HUDEP-2 (cell line): ENCODE results near the gene IL25.
"Not testable (repeated sequence)": the region's sequence is repeated elsewhere in the genome, so short reads cannot be mapped to it uniquely, and the experiment has no call there.

Experiments used
- DNase-seq, 76 experiments: peaks; one replicate each; lab custom pipeline; 2025; ENCODE audit not compliant: unreplicated experiment in 76 of 76; lab: John Stamatoyannopoulos, UW

IL25 gene

GRCh38 chr14:23406725-23407355, 34.2 kb downstream of the IL25 start:
- no peak for DNase-seq

GRCh38 chr14:23407516-23408306, 35.1 kb downstream of the IL25 start, which contains the start of gene MYH6:
Gene MYH6 (minus strand): TSS chr14:23408273. CDS start chr14:23407223, 1,050 bp downstream.
- no peak for DNase-seq

- DNase-seq: no peak
These were observed 35.7 kb downstream of the IL25 start for GRCh38 chr14:23408307-23408630.

GRCh38 chr14:23409475-23409874, 36.9 kb downstream of the IL25 start:
- DNase-seq: no peak

- DNase-seq: no peak
These were observed 37.5 kb downstream of the IL25 start for GRCh38 chr14:23409966-23410635.

GRCh38 chr14:23411563-23412525, 39.2 kb downstream of the IL25 start:
- no peak for DNase-seq

GRCh38 chr14:23413681-23414080, 41.1 kb downstream of the IL25 start:
- DNase-seq: no peak

- DNase-seq: no peak
These were observed 41.6 kb downstream of the IL25 start for GRCh38 chr14:23414254-23414653.

- DNase-seq: no peak
These were observed 42.6 kb downstream of the IL25 start for GRCh38 chr14:23414906-23415820.

GRCh38 chr14:23415821-23416778, 43.5 kb downstream of the IL25 start:
- DNase-seq: no peak

GRCh38 chr14:23416801-23417200, 44.2 kb downstream of the IL25 start:
- DNase-seq: no peak

GRCh38 chr14:23417269-23417668, 44.7 kb downstream of the IL25 start:
- not testable (repeated sequence) for DNase-seq

GRCh38 chr14:23418021-23418420, 45.4 kb downstream of the IL25 start:
- DNase-seq: no peak

GRCh38 chr14:23419646-23420045, 47.0 kb downstream of the IL25 start:
- DNase-seq: not testable (repeated sequence)

- no peak for DNase-seq
These were observed 49.0 kb downstream of the IL25 start for GRCh38 chr14:23421594-23421993.

- DNase-seq: no peak
These were observed 51.0 kb downstream of the IL25 start for GRCh38 chr14:23423657-23424056.

- no peak for DNase-seq
These were observed 52.6 kb downstream of the IL25 start for GRCh38 chr14:23425169-23425568.

GRCh38 chr14:23425798-23426197, 53.2 kb downstream of the IL25 start:
- DNase-seq: not testable (repeated sequence)
